Peyer's patch (tissue), 4 donors: ENCODE data around the gene DDIT4.

Source experiments
- POLR2A ChIP-seq, 2 donors: fragments of 450-650 bp; IDR thresholded peaks; one replicate each; pipeline ENCODE4 v1.5.1; 2017; ENCODE audit warnings: antibody characterized with exemption in 2 of 2, mild to moderate bottlenecking in 2 of 2, moderate library complexity in 2 of 2
- TF ChIP-seq, protein P1 (sequence below), 6 experiments: fragments of 450-650 bp in 4 of 6; fragments of 200-600 bp in 2 of 6; sonication (generic) in 1 of 6; IDR thresholded peaks; one replicate each; pipeline ENCODE4 v1.5.1; 2017 to 2019; ENCODE audit warnings: antibody characterized with exemption in 6 of 6, mild to moderate bottlenecking in 3 of 6, moderate library complexity in 1 of 6

DNA sequence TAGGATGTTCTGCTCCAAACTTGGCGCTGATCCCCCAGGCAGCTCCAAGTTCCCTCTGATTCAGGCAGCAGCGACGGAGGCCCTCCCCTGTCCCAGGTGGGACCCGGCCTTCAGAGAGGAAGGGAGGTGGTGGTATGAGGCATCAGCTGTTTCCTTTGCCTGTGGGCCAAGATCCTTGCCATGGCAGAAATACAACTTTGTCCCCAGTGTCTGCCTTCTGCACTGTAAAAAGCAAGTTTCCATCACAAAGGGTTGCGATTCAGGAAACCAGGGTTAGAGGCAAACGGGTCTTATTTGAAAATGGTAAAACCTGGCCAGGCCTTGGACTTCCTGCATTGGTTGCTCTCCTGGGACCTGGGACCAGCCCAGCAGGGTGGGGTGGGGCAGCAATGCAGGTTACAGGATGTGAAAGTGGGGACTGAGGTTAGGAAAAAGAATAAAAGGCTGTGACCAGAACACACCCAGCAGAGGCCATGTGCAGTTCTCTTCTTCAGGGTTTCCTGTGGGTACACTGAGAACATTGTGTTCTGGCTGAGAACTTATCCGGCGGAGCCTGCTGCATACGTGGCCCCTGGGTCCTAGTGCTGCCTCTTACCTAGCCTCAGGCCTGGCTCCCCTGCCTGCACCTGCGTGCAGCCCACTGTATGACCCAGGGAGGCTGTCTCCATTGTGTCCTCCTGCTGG is 25.1 kb upstream of the DDIT4 start:
- TF ChIP-seq, protein P1, sequence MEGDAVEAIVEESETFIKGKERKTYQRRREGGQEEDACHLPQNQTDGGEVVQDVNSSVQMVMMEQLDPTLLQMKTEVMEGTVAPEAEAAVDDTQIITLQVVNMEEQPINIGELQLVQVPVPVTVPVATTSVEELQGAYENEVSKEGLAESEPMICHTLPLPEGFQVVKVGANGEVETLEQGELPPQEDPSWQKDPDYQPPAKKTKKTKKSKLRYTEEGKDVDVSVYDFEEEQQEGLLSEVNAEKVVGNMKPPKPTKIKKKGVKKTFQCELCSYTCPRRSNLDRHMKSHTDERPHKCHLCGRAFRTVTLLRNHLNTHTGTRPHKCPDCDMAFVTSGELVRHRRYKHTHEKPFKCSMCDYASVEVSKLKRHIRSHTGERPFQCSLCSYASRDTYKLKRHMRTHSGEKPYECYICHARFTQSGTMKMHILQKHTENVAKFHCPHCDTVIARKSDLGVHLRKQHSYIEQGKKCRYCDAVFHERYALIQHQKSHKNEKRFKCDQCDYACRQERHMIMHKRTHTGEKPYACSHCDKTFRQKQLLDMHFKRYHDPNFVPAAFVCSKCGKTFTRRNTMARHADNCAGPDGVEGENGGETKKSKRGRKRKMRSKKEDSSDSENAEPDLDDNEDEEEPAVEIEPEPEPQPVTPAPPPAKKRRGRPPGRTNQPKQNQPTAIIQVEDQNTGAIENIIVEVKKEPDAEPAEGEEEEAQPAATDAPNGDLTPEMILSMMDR (IDR thresholded peaks at IDR 0.05), result peak in 1 of 6 experiments; percentile 28
- peak in 1 of 2 donors; percentile 58 for TF ChIP-seq POLR2A (IDR thresholded peaks at IDR 0.05)
